Panc1 (cell line): ENCODE results near the gene RABGGTA. TPM values are rescaled to one million over a fixed set of nuclear protein-coding genes. Genes with fewer than 3 reads are reported as not detected.

Experiments used
- ATAC-seq: fragments of 200-7000 bp; cut with Tn5 transposase; 2 replicates; pipeline ENCODE4 v1.9.1; 2020; ENCODE audit warnings: mild to moderate bottlenecking, moderate library complexity
- BruUV-seq: library from RNA; stranded (reverse); fragments of 400-500 nt; replicated peaks from 2 replicates; lab custom pipeline; 2021; lab: Mats Ljungman, UMichigan
- CTCF ChIA-PET: fragments of 300-600 bp; sonication (Branson Sonifier 250); formaldehyde crosslinking; loops from one replicate; lab custom pipeline; 2022; ENCODE audit warnings: antibody characterized with exemption; lab: Charles Lee
- POLR2A ChIA-PET: fragments of 300-600 bp; sonication (Branson Sonifier 250); formaldehyde crosslinking; loops from one replicate; lab custom pipeline; 2022; ENCODE audit warnings: antibody characterized with exemption; lab: Charles Lee
- DNase-seq: peaks from one replicate; pipeline ENCODE4 v3.0.0-alpha.2; 2010; ENCODE audit warnings: low read depth, low spot score
- H3K27ac ChIP-seq: 2 replicates; pipeline ENCODE4 v1.5.1; 2011; ENCODE audit warnings: mild to moderate bottlenecking, low read length, inconsistent platforms
- H3K27me3 ChIP-seq: fragments of 200-500 bp; sonication (Bioruptor generic); 2 replicates; pipeline ENCODE4 v1.6.0; 2014; ENCODE audit warnings: low read length, inconsistent platforms; ENCODE audit not compliant: control insufficient read depth, insufficient read depth
- H3K36me3 ChIP-seq: fragments of 200-500 bp; sonication (Bioruptor generic); 2 replicates; pipeline ENCODE4 v1.5.1; 2014; ENCODE audit warnings: inconsistent platforms, mild to moderate bottlenecking, low read length, moderate library complexity; ENCODE audit not compliant: control insufficient read depth, insufficient read depth
- H3K4me1 ChIP-seq: 2 replicates; pipeline ENCODE4 v1.5.1; 2011; ENCODE audit warnings: inconsistent platforms, mild to moderate bottlenecking, low read length, moderate library complexity; ENCODE audit not compliant: control insufficient read depth, insufficient read depth
- H3K4me3 ChIP-seq, 2 experiments: 2 replicates each; pipeline ENCODE4 v1.5.1; 2011 to 2012; ENCODE audit warnings: low read depth in 2 of 2, low read length in 2 of 2, mild to moderate bottlenecking in 2 of 2, inconsistent platforms in 1 of 2, moderate library complexity in 1 of 2
- H3K9me3 ChIP-seq: fragments of 200-500 bp; sonication (Bioruptor generic); 2 replicates; pipeline ENCODE4 v1.5.1; 2014; ENCODE audit warnings: low read depth, mild to moderate bottlenecking, inconsistent platforms, low read length, moderate library complexity; ENCODE audit not compliant: control insufficient read depth, insufficient read depth
- POLR2AphosphoS5 ChIP-seq: IDR thresholded peaks from 2 replicates; pipeline ENCODE4 v1.6.1; 2012; ENCODE audit warnings: mild to moderate bottlenecking, low read depth, low read length, moderate library complexity
- SIN3A ChIP-seq: IDR thresholded peaks from 2 replicates; pipeline ENCODE4 v1.6.1; 2012; ENCODE audit warnings: low read depth, mild to moderate bottlenecking, low read length, moderate library complexity, borderline replicate concordance; ENCODE audit not compliant: insufficient read depth
- TCF7L2 ChIP-seq: IDR thresholded peaks from 2 replicates; pipeline ENCODE4 v1.6.1; 2011; ENCODE audit warnings: mild to moderate bottlenecking, low read depth, low read length, inconsistent platforms
- in situ Hi-C: cut with HindIII; loops from 2 replicates; pipeline ENCODE4 v1.10.0; 2016; ENCODE audit warnings: low sequenced_read_pairs, low pct_unique_long_range_greater_than_20kb
- intact Hi-C: fragments of 100-400 bp; cut with micrococcal nuclease; formaldehyde crosslinking; loops from one replicate; pipeline ENCODE4 v1.10.0; 2022; ENCODE audit not compliant: unreplicated experiment
- total RNA-seq: library from RNA; stranded (reverse); gene quantifications from one replicate; pipeline ENCODE4 v1.2.1, GENCODE V29; 2021; ENCODE audit not compliant: unreplicated experiment
- TF ChIP-seq, protein P1 (sequence below), 2 experiments: IDR thresholded peaks; 2 replicates each; pipeline ENCODE4 v1.6.1; 2011 to 2012; ENCODE audit warnings: low read depth in 2 of 2, control low read depth in 1 of 2, low read length in 1 of 2, mild to moderate bottlenecking in 1 of 2, moderate library complexity in 1 of 2; ENCODE audit not compliant: insufficient read depth in 1 of 2
- TF ChIP-seq, protein P2 (sequence below): fragments of 450-650 bp; IDR thresholded peaks from 2 replicates; pipeline ENCODE4 v1.5.1; 2017; ENCODE audit warnings: mild to moderate bottlenecking

Gene RABGGTA
- total RNA-seq, 1 experiment from 2014 or later, result 30.9 TPM

DNA sequence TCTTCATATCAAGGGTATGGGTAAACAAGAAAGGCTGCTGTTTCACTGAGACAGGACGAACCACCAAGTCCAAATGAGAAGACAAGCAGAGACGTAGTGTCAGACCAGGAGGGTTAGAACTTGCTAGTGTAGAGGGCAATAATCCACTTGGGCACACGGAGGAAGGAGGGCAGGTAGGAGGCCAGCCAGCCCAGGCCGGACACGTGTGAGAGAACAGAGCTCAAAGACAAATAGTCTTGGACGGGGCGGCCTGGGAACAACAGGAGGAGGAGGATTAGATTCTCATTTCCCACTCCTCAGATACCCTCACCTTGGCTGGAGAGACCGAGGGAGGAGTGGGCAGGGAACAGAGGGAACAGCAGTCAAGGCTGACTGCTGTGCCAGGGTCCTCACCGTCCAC is 19.3 kb upstream of the RABGGTA start:
- ATAC-seq (no peak), DNase-seq (no peak)
- Histone ChIP-seq H3K4me3 (no peak overlapping the region), H3K4me1 (no peaks in the 10 kb centered on the region), H3K36me3 (no peaks in the 10 kb centered on the region), H3K27me3 (no peaks in the 10 kb centered on the region), H3K9me3 (no peaks in the 10 kb centered on the region), H3K27ac (no peak overlapping the region)
- ChIA-PET CTCF (no interaction called here), POLR2A (no interaction called here)
- intact Hi-C loops (no loop called here), in situ Hi-C loops (no loop called here)
- TF ChIP-seq TCF7L2, result no peak
- no peak for TF ChIP-seq SIN3A
- TF ChIP-seq, protein P1, sequence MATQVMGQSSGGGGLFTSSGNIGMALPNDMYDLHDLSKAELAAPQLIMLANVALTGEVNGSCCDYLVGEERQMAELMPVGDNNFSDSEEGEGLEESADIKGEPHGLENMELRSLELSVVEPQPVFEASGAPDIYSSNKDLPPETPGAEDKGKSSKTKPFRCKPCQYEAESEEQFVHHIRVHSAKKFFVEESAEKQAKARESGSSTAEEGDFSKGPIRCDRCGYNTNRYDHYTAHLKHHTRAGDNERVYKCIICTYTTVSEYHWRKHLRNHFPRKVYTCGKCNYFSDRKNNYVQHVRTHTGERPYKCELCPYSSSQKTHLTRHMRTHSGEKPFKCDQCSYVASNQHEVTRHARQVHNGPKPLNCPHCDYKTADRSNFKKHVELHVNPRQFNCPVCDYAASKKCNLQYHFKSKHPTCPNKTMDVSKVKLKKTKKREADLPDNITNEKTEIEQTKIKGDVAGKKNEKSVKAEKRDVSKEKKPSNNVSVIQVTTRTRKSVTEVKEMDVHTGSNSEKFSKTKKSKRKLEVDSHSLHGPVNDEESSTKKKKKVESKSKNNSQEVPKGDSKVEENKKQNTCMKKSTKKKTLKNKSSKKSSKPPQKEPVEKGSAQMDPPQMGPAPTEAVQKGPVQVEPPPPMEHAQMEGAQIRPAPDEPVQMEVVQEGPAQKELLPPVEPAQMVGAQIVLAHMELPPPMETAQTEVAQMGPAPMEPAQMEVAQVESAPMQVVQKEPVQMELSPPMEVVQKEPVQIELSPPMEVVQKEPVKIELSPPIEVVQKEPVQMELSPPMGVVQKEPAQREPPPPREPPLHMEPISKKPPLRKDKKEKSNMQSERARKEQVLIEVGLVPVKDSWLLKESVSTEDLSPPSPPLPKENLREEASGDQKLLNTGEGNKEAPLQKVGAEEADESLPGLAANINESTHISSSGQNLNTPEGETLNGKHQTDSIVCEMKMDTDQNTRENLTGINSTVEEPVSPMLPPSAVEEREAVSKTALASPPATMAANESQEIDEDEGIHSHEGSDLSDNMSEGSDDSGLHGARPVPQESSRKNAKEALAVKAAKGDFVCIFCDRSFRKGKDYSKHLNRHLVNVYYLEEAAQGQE (IDR thresholded peaks at IDR 0.05; ENCODE audit: insufficient read depth in 1 of 2, low read depth in 2 of 2, low read length in 1 of 2), result no peak
- no peak for TF ChIP-seq POLR2AphosphoS5
- TF ChIP-seq, protein P2, sequence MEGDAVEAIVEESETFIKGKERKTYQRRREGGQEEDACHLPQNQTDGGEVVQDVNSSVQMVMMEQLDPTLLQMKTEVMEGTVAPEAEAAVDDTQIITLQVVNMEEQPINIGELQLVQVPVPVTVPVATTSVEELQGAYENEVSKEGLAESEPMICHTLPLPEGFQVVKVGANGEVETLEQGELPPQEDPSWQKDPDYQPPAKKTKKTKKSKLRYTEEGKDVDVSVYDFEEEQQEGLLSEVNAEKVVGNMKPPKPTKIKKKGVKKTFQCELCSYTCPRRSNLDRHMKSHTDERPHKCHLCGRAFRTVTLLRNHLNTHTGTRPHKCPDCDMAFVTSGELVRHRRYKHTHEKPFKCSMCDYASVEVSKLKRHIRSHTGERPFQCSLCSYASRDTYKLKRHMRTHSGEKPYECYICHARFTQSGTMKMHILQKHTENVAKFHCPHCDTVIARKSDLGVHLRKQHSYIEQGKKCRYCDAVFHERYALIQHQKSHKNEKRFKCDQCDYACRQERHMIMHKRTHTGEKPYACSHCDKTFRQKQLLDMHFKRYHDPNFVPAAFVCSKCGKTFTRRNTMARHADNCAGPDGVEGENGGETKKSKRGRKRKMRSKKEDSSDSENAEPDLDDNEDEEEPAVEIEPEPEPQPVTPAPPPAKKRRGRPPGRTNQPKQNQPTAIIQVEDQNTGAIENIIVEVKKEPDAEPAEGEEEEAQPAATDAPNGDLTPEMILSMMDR, result no peak
- BruUV-seq, result no TSS peak

DNA sequence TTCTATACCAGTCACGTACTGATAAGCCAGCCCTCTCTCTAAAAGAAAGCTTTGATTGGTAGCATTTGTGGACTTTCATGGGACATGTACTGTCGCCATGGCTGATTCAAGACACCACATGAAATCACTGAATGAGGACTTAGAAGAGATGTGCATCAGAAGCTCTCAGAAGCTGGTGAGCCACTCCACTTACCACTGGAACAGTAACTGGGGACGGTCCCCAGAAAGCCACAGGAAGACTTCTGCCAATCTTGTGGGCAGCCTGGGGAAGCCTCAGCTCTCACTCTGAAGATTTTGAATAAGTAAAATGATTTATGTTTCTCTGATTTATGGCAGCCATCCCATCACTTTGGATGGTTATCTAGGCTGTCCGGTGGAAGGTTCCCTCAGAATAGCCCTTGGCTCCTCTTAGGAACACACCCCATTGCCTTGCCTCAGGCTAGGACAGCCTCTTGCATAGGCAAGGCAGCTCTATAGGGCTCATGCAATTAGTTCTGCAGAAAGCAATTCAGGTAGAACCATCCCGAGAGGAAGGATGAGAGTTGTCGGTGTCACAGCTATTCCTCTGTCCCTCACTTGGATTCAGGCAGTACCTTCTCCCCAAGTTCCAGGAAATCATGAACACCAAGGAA is 18.4 kb upstream of the RABGGTA start:
- in situ Hi-C loops, result no loop called here
- ChIA-PET CTCF (no interaction called here), POLR2A (no interaction called here)

More for the DNA sequence above, 18.4 kb upstream of the RABGGTA start:
- H3K27ac ChIP-seq, result no peak overlapping the region
- DNase-seq, result no peak
- H3K36me3 ChIP-seq, result no peaks in the 10 kb centered on the region
- no peaks in the 10 kb centered on the region for H3K27me3 ChIP-seq
- no peak overlapping the region for H3K4me3 ChIP-seq
- TF ChIP-seq, protein P1 (IDR thresholded peaks at IDR 0.05; ENCODE audit: insufficient read depth in 1 of 2, low read depth in 2 of 2, low read length in 1 of 2), result no peak
- TF ChIP-seq TCF7L2 (no peak), SIN3A (no peak), POLR2AphosphoS5 (no peak)
- TF ChIP-seq, protein P2, result no peak
- H3K4me1 ChIP-seq, result no peaks in the 10 kb centered on the region
- no peaks in the 10 kb centered on the region for H3K9me3 ChIP-seq
- intact Hi-C loops, result no loop called here
- ATAC-seq, result no peak
- BruUV-seq, result no TSS peak
